Measurements from ENCODE around the gene PDP2.

The PDP2 gene

GRCh38 chr16:66899310-66899944, 19.1 kb downstream of the PDP2 start:
- Histone ChIP-seq H3K27me3 (ENCODE audit: control insufficient read depth, low read length) (no peaks in the 10 kb centered on the region), H3K4me1 (ENCODE audit: control insufficient read depth, low read length) (no peaks in the 10 kb centered on the region), H3K27ac (ENCODE audit: low read depth, low read length) (no peak overlapping the region), H4K20me1 (ENCODE audit: control insufficient read depth, insufficient read depth, low read depth, low read length) (no peaks in the 10 kb centered on the region), H3F3A (ENCODE audit: control insufficient read depth, insufficient read depth) (no peaks in the 10 kb centered on the region), H3K9me3 (ENCODE audit: control insufficient read depth, insufficient read depth, low read length) (no peaks in the 10 kb centered on the region), H3K79me2 (ENCODE audit: control insufficient read depth, low read length) (no peaks in the 10 kb centered on the region), H3K4me2 (ENCODE audit: low read length) (no peak overlapping the region), H3K36me3 (ENCODE audit: control insufficient read depth, low read length) (no peaks in the 10 kb centered on the region), H3K9me2 (replicated peaks; ENCODE audit: control insufficient read depth, low read length) (no peaks in the 10 kb centered on the region), H3K4me3 (ENCODE audit: low read length) (no peak overlapping the region)
- TF ChIP-seq EZH2phosphoT487 (IDR thresholded peaks at IDR 0.05; ENCODE audit: borderline replicate concordance, low read length) (no peak), CTCF (IDR thresholded peaks at IDR 0.05; ENCODE audit: low read depth, low read length, poor library complexity, severe bottlenecking) (no peak)

GRCh38 chr16:66899945-66900710, 19.8 kb downstream of the PDP2 start:
- H3K27me3 ChIP-seq (ENCODE audit: control insufficient read depth, low read length): no peaks in the 10 kb centered on the region
- no peak overlapping the region for H3K27ac ChIP-seq (ENCODE audit: low read depth, low read length)
- H3K4me1 ChIP-seq (ENCODE audit: control insufficient read depth, low read length): no peaks in the 10 kb centered on the region
- no peaks in the 10 kb centered on the region for H3K9me2 ChIP-seq (replicated peaks; ENCODE audit: control insufficient read depth, low read length)
- no peaks in the 10 kb centered on the region for H3K79me2 ChIP-seq (ENCODE audit: control insufficient read depth, low read length)
- H3K4me3 ChIP-seq (ENCODE audit: low read length): no peak overlapping the region
- no peaks in the 10 kb centered on the region for H4K20me1 ChIP-seq (ENCODE audit: control insufficient read depth, insufficient read depth, low read depth, low read length)
- no peak overlapping the region for H3K4me2 ChIP-seq (ENCODE audit: low read length)
- TF ChIP-seq EZH2phosphoT487 (IDR thresholded peaks at IDR 0.05; ENCODE audit: borderline replicate concordance, low read length) (no peak), CTCF (IDR thresholded peaks at IDR 0.05; ENCODE audit: low read depth, low read length, poor library complexity, severe bottlenecking) (no peak)
- H3K9me3 ChIP-seq (ENCODE audit: control insufficient read depth, insufficient read depth, low read length): no peaks in the 10 kb centered on the region
- H3K36me3 ChIP-seq (ENCODE audit: control insufficient read depth, low read length): no peaks in the 10 kb centered on the region
- H3F3A ChIP-seq (ENCODE audit: control insufficient read depth, insufficient read depth): no peaks in the 10 kb centered on the region

- Histone ChIP-seq H3K27me3 (ENCODE audit: control insufficient read depth, low read length) (no peaks in the 10 kb centered on the region), H3K9me3 (ENCODE audit: control insufficient read depth, insufficient read depth, low read length) (no peaks in the 10 kb centered on the region), H4K20me1 (ENCODE audit: control insufficient read depth, insufficient read depth, low read depth, low read length) (no peaks in the 10 kb centered on the region), H3K79me2 (ENCODE audit: control insufficient read depth, low read length) (no peaks in the 10 kb centered on the region), H3F3A (ENCODE audit: control insufficient read depth, insufficient read depth) (no peaks in the 10 kb centered on the region), H3K27ac (ENCODE audit: low read depth, low read length) (no peak overlapping the region), H3K36me3 (ENCODE audit: control insufficient read depth, low read length) (no peaks in the 10 kb centered on the region), H3K9me2 (replicated peaks; ENCODE audit: control insufficient read depth, low read length) (no peaks in the 10 kb centered on the region), H3K4me2 (ENCODE audit: low read length) (no peak overlapping the region), H3K4me1 (ENCODE audit: control insufficient read depth, low read length) (peaks cover 4% of the 10 kb centered on the region; the same call in 1 of the 2 replicates), H3K4me3 (ENCODE audit: low read length) (no peak overlapping the region)
- TF ChIP-seq CTCF (IDR thresholded peaks at IDR 0.05; ENCODE audit: low read depth, low read length, poor library complexity, severe bottlenecking): no peak
- no peak for TF ChIP-seq EZH2phosphoT487 (IDR thresholded peaks at IDR 0.05; ENCODE audit: borderline replicate concordance, low read length)
Observed at GRCh38 chr16:66900721-66901441, 20.6 kb downstream of the PDP2 start.
